ENCODE measurements around the gene SPON2. TPM values are rescaled to one million over a fixed set of nuclear protein-coding genes. Genes with fewer than 3 reads are reported as not detected.

Gene SPON2
- total RNA-seq, 2 donors from 2014 or later, result 22.0 to 22.4 TPM

- Histone ChIP-seq H3K27me3 (no peaks in the 10 kb centered on the region), H3K4me3 (no peak overlapping the region), H3K9ac (ENCODE audit: low read depth in 2 of 2, low read length in 2 of 2) (no peak overlapping the region), H3K27ac (no peak overlapping the region), H3K36me3 (no peaks in the 10 kb centered on the region), H3K9me3 (no peaks in the 10 kb centered on the region), H3K4me1 (no peaks in the 10 kb centered on the region)
- no peak for TF ChIP-seq CTCF (IDR thresholded peaks at IDR 0.05)
- intact Hi-C loops (cut with DNase I), result loop anchor here (10.0 kb wide), 1 partner anchor 184 kb away; the partner anchor contains the start of gene UVSSA
- DNase-seq, result no peak
These were observed 12.0 kb downstream of the SPON2 start for GRCh38 chr4:1160351-1160750.

DNA sequence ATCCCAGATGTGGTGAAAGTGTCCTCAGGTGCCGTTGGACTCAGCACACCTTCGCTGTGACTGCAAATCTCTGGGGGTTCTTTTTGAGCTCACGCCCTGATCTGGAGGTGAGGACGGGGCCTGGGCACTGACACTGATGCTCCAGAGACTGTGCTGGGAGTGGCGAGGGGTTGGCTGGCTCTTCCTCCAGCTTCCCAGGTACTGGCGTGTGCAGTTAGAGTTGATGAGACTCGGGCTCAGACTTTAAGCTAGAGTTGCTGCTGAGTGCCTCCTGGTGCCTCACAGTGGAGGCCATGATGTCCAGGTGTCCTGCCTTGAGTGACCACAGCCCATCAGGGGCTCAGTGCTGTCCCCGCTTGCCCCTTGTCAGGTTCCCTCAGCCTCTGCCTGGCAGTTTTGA, 16.3 kb downstream of the SPON2 start:
- Histone ChIP-seq H3K36me3 (no peaks in the 10 kb centered on the region), H3K4me1 (no peaks in the 10 kb centered on the region), H3K9me3 (no peaks in the 10 kb centered on the region), H3K27me3 (no peaks in the 10 kb centered on the region), H3K9ac (ENCODE audit: low read depth in 2 of 2, low read length in 2 of 2) (no peak overlapping the region), H3K4me3 (no peak overlapping the region), H3K27ac (no peak overlapping the region)
- TF ChIP-seq CTCF (IDR thresholded peaks at IDR 0.05), result no peak
- DNase-seq, result no peak
- intact Hi-C loops (cut with DNase I), result no loop called here

- Histone ChIP-seq H3K27ac (no peak overlapping the region), H3K4me1 (no peaks in the 10 kb centered on the region), H3K9me3 (no peaks in the 10 kb centered on the region), H3K36me3 (no peaks in the 10 kb centered on the region), H3K27me3 (no peaks in the 10 kb centered on the region), H3K4me3 (no peak overlapping the region), H3K9ac (ENCODE audit: low read depth in 2 of 2, low read length in 2 of 2) (no peak overlapping the region)
- intact Hi-C loops (cut with DNase I), result no loop called here
- DNase-seq, result no peak
- TF ChIP-seq CTCF (IDR thresholded peaks at IDR 0.05), result no peak
These were observed 17.1 kb downstream of the SPON2 start for GRCh38 chr4:1155314-1155713.

DNA sequence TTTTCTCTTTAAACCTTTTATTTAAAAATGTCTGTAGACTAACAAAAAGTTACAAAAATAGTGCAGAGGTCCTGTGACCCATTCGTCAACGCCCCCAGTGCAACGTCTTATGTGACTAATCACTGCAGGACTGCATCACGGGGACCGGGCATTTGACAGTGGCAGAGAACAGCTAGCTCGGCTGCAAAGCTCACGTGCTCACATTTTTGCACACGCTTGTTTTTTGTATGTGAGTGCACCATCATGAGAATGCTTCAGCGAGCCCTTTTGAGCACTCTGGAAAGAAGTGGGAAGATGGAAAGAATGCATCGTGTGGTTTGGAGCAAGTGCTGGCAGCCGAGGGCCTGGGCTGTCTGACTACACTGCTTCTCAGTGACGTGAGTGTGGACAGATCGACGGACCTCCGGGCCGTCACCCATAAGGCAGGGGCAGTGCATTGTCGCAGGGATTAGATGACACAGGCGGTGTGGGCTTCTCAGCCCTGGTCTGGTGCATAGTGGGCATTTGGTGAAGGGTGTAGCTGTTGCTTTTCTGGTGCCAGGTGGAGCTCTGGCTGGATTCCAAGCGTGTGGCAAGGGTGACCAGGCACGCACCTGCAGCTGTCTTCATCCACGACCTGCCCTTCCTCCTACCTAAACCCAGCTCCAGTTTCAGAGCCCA, 17.7 kb downstream of the SPON2 start:
- H3K27ac ChIP-seq, result no peak overlapping the region
- no peak overlapping the region for H3K9ac ChIP-seq (ENCODE audit: low read depth in 2 of 2, low read length in 2 of 2)
- no peak for DNase-seq
- no peaks in the 10 kb centered on the region for H3K27me3 ChIP-seq
- H3K36me3 ChIP-seq, result no peaks in the 10 kb centered on the region
- no peak overlapping the region for H3K4me3 ChIP-seq
- H3K9me3 ChIP-seq, result no peaks in the 10 kb centered on the region
- H3K4me1 ChIP-seq, result no peaks in the 10 kb centered on the region
- intact Hi-C loops (cut with DNase I), result no loop called here
- no peak for TF ChIP-seq CTCF (IDR thresholded peaks at IDR 0.05)

DNA sequence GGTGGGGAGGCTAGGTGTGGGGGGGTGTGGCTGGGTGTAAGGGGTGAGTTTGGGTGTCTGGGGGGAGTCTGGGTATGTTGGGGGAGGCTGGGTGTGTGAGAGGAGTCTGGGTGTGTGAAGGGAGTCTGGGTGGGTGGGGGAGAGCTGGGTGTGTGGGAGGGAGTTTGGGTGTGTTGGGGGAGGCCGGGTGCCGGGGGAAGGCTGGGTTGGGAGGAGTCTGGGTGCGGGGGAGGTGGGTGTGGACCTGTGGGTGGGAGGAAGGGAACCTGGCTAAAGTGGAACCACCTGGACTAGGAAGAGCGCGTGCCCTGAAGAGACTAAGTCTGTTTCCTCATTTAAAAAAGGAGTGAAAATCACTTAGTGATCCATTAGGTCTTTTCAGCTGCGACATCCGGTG, 18.3 kb downstream of the SPON2 start:
- H3K9me3 ChIP-seq, result no peaks in the 10 kb centered on the region
- H3K4me3 ChIP-seq, result no peak overlapping the region
- no peak overlapping the region for H3K27ac ChIP-seq
- H3K36me3 ChIP-seq, result no peaks in the 10 kb centered on the region
- intact Hi-C loops (cut with DNase I), result no loop called here
- no peak for TF ChIP-seq CTCF (IDR thresholded peaks at IDR 0.05)
- no peak for DNase-seq
- H3K27me3 ChIP-seq, result no peaks in the 10 kb centered on the region
- H3K4me1 ChIP-seq, result no peaks in the 10 kb centered on the region
- H3K9ac ChIP-seq (ENCODE audit: low read depth in 2 of 2, low read length in 2 of 2), result no peak overlapping the region

Measured in colonic mucosa (tissue), 4 donors.